K562 (cell line): ENCODE data around the gene FLT1. TPM values are rescaled to one million over a fixed set of nuclear protein-coding genes. Genes with fewer than 3 reads are reported as not detected.

Experiments
- BACH1 ChIP-seq: fragments of 200-800 bp; sonication (Bioruptor generic); IDR thresholded peaks from 2 replicates; pipeline ENCODE4 v1.6.1; 2016; ENCODE audit warnings: missing genetic modification characterization, missing compliant biosample characterization
- HES1 ChIP-seq: fragments of 450-650 bp; IDR thresholded peaks from 2 replicates; pipeline ENCODE4 v1.6.1; 2016; ENCODE audit warnings: low read depth, mild to moderate bottlenecking, moderate library complexity
- IRF1 ChIP-seq: sonication (generic); formaldehyde crosslinking; IDR thresholded peaks from 2 replicates; pipeline ENCODE4 v1.8.0; 2022; ENCODE audit warnings: missing genetic modification reagents, mild to moderate bottlenecking, borderline replicate concordance
- KLF1 ChIP-seq: fragments of 450-650 bp; IDR thresholded peaks from 2 replicates; pipeline ENCODE4 v1.6.1; 2016; ENCODE audit warnings: missing genetic modification characterization, missing compliant biosample characterization
- MIER1 ChIP-seq: fragments of 450-650 bp; IDR thresholded peaks from 2 replicates; pipeline ENCODE4 v1.6.1; 2016; ENCODE audit warnings: antibody characterized with exemption, mild to moderate bottlenecking, low read depth
- NFATC3 ChIP-seq: fragments of 450-650 bp; IDR thresholded peaks from 2 replicates; pipeline ENCODE4 v1.6.1; 2017; ENCODE audit warnings: mild to moderate bottlenecking
- POU5F1 ChIP-seq: fragments of 150-350 bp; IDR thresholded peaks from 2 replicates; pipeline ENCODE4 v1.6.1; 2014; ENCODE audit warnings: borderline replicate concordance, low read length, low read depth, mild to moderate bottlenecking; ENCODE audit not compliant: partially characterized antibody
- PRMT5 ChIP-seq: sonication (generic); formaldehyde crosslinking; IDR thresholded peaks from 2 replicates; pipeline ENCODE4 v1.5.0; 2020; ENCODE audit warnings: missing genetic modification reagents
- RBM14 ChIP-seq: fragments of 200-400 bp; formaldehyde crosslinking; IDR thresholded peaks from 2 replicates; pipeline ENCODE4 v1.6.1; 2018; ENCODE audit warnings: low read depth, mild to moderate bottlenecking, low read length, moderate library complexity, borderline replicate concordance; ENCODE audit not compliant: insufficient read depth
- SFPQ ChIP-seq: fragments of 200-400 bp; formaldehyde crosslinking; IDR thresholded peaks from 2 replicates; pipeline ENCODE4 v1.6.1; 2017; ENCODE audit warnings: mild to moderate bottlenecking, low read depth, low read length, moderate library complexity
- STAG1 ChIP-seq: sonication (generic); formaldehyde crosslinking; IDR thresholded peaks from 2 replicates; pipeline ENCODE4 v1.5.0; 2020; ENCODE audit warnings: missing genetic modification reagents, borderline replicate concordance
- ZNF318 ChIP-seq, 2 experiments: fragments of 450-650 bp; IDR thresholded peaks; 2 replicates each; pipeline ENCODE4 v1.6.1; 2016; ENCODE audit warnings: mild to moderate bottlenecking in 2 of 2, borderline replicate concordance in 1 of 2, low read depth in 1 of 2, moderate library complexity in 1 of 2
- ZZZ3 ChIP-seq: fragments of 450-650 bp; IDR thresholded peaks from 2 replicates; pipeline ENCODE4 v1.6.1; 2016; ENCODE audit warnings: antibody characterized with exemption, mild to moderate bottlenecking, moderate library complexity
- polyA plus RNA-seq, 8 experiments: library from polyadenylated mRNA; depleted of rRNA in 4 of 8; stranded (reverse) in 5 of 8; unstranded in 3 of 8; fragments of >200 nt; fragmentation: Nextera tagmentation in 2 of 8; fragmentation: Illumina TruSeq in 1 of 8; extraction: Ambion mirVana in 2 of 8; extraction: Trizol in 1 of 8; gene quantifications; 2 replicates each; pipeline versions ENCODE4 v1.2.1 to v1.2.3, GENCODE V29; 2011 to 2014; ENCODE audit warnings: inconsistent platforms in 1 of 8, missing spikeins in 1 of 8
- total RNA-seq, 7 experiments: library from RNA; depleted of rRNA in 6 of 7; stranded (reverse); fragments of >200 nt in 6 of 7; fragmentation: Illumina TruSeq in 2 of 7; extraction: Trizol in 2 of 7; gene quantifications; 2 replicates each; pipeline versions ENCODE4 v1.2.1 to v1.2.3, GENCODE V29; 2011 to 2021; ENCODE audit warnings: low replicate concordance in 1 of 7

FLT1 gene
- total and polyA plus RNA-seq, 9 of the 15 experiments (the other 6 are each of a cell fraction or from before 2014, with no cell fraction given) = 0.01 to 2.0 (median 0.22) TPM

GRCh38 chr13:28538932-28539331, 44.0 kb upstream of the FLT1 start (continued):
- TF ChIP-seq IRF1 (no peak), ZZZ3 (no peak), MIER1 (no peak), HES1 (no peak), STAG1 (no peak), SFPQ (no peak), KLF1 (tag) (no peak), RBM14 (no peak), PRMT5 (CRISPR knock-in tag) (no peak), BACH1 (tag) (no peak), NFATC3 (no peak), POU5F1 (no peak), ZNF318 (IDR thresholded peaks at IDR 0.05; ENCODE audit: borderline replicate concordance in 1 of 2, low read depth in 1 of 2) (no peak)
